HG03342 (cell line): ENCODE results near the gene DPP9.

Experiments used
- ATAC-seq: cut with Tn5 transposase; IDR thresholded peaks from one replicate; pipeline ENCODE4 v1.9.1; 2021; ENCODE audit warnings: mild to moderate bottlenecking, moderate library complexity; ENCODE audit not compliant: unreplicated experiment

DPP9 gene

GRCh38 chr19:4712771-4713170 is 10.9 kb downstream of the DPP9 start:
- no peak for ATAC-seq

- ATAC-seq = no peak
Observed at GRCh38 chr19:4711211-4711610, 12.4 kb downstream of the DPP9 start.

- ATAC-seq = no peak
Observed at GRCh38 chr19:4710281-4710600, 13.4 kb downstream of the DPP9 start.

- ATAC-seq = no peak
Observed at GRCh38 chr19:4709440-4710280, 14.0 kb downstream of the DPP9 start.

GRCh38 chr19:4707956-4708650 is 15.5 kb downstream of the DPP9 start:
- ATAC-seq = no peak

GRCh38 chr19:4707322-4707721 is 16.3 kb downstream of the DPP9 start:
- no peak for ATAC-seq

- no peak for ATAC-seq
Observed at GRCh38 chr19:4705413-4706131, 18.1 kb downstream of the DPP9 start.

- ATAC-seq = no peak
Observed at GRCh38 chr19:4704317-4704673, 19.3 kb downstream of the DPP9 start.

GRCh38 chr19:4703671-4704316 is 19.8 kb downstream of the DPP9 start:
- no peak for ATAC-seq

- ATAC-seq = no peak
Observed at GRCh38 chr19:4702764-4703163, 20.9 kb downstream of the DPP9 start.

- no peak for ATAC-seq
Observed at GRCh38 chr19:4701557-4701956, 22.1 kb downstream of the DPP9 start.

GRCh38 chr19:4700693-4700970 is 23.0 kb downstream of the DPP9 start:
- no peak for ATAC-seq

GRCh38 chr19:4699826-4700692 is 23.6 kb downstream of the DPP9 start:
- no peak for ATAC-seq

GRCh38 chr19:4697304-4697703 is 26.3 kb downstream of the DPP9 start:
- ATAC-seq = no peak

- no peak for ATAC-seq
Observed at GRCh38 chr19:4695224-4695731, 28.4 kb downstream of the DPP9 start.

GRCh38 chr19:4694211-4694987 is 29.2 kb downstream of the DPP9 start:
- ATAC-seq = no peak

GRCh38 chr19:4693471-4694121 is 30.0 kb downstream of the DPP9 start:
- no peak for ATAC-seq

- no peak for ATAC-seq
Observed at GRCh38 chr19:4693078-4693350, 30.6 kb downstream of the DPP9 start.

GRCh38 chr19:4692251-4693077 is 31.2 kb downstream of the DPP9 start:
- no peak for ATAC-seq
